Panc1 (cell line): Measurements from ENCODE around the gene ARSG.
"Not testable (repeated sequence)": the region's sequence is repeated elsewhere in the genome, so short reads cannot be mapped to it uniquely, and the experiment has no call there.

ENCODE experiments used
- CTCF ChIP-seq: fragments of 450-650 bp; IDR thresholded peaks from 2 replicates; pipeline ENCODE4 v1.5.1; 2017; ENCODE audit warnings: mild to moderate bottlenecking
- POLR2AphosphoS5 ChIP-seq: IDR thresholded peaks from 2 replicates; pipeline ENCODE4 v1.6.1; 2012; ENCODE audit warnings: mild to moderate bottlenecking, low read depth, low read length, moderate library complexity
- SIN3A ChIP-seq: IDR thresholded peaks from 2 replicates; pipeline ENCODE4 v1.6.1; 2012; ENCODE audit warnings: low read depth, mild to moderate bottlenecking, low read length, moderate library complexity, borderline replicate concordance; ENCODE audit not compliant: insufficient read depth
- TF ChIP-seq, protein P1 (sequence below), 2 experiments: IDR thresholded peaks; 2 replicates each; pipeline ENCODE4 v1.6.1; 2011 to 2012; ENCODE audit warnings: low read depth in 2 of 2, control low read depth in 1 of 2, low read length in 1 of 2, mild to moderate bottlenecking in 1 of 2, moderate library complexity in 1 of 2; ENCODE audit not compliant: insufficient read depth in 1 of 2

DNA sequence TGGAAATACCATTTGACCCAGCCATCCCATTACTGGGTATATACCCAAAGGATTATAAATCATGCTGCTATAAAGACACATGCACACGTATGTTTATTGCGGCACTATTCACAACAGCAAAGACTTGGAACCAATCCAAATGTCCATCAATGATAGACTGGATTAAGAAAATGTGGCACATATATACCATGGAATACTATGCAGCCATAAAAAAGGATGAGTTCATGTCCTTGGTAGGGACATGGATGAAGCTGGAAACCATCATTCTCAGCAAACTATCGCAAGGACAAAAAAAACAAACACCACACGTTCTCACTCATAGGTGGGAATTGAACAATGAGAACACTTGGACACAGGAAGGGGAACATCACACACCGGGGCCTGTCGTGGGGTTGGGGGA, 9.3 kb upstream of the ARSG start:
- TF ChIP-seq CTCF, POLR2AphosphoS5, SIN3A: not testable (repeated sequence)
- TF ChIP-seq, protein P1, sequence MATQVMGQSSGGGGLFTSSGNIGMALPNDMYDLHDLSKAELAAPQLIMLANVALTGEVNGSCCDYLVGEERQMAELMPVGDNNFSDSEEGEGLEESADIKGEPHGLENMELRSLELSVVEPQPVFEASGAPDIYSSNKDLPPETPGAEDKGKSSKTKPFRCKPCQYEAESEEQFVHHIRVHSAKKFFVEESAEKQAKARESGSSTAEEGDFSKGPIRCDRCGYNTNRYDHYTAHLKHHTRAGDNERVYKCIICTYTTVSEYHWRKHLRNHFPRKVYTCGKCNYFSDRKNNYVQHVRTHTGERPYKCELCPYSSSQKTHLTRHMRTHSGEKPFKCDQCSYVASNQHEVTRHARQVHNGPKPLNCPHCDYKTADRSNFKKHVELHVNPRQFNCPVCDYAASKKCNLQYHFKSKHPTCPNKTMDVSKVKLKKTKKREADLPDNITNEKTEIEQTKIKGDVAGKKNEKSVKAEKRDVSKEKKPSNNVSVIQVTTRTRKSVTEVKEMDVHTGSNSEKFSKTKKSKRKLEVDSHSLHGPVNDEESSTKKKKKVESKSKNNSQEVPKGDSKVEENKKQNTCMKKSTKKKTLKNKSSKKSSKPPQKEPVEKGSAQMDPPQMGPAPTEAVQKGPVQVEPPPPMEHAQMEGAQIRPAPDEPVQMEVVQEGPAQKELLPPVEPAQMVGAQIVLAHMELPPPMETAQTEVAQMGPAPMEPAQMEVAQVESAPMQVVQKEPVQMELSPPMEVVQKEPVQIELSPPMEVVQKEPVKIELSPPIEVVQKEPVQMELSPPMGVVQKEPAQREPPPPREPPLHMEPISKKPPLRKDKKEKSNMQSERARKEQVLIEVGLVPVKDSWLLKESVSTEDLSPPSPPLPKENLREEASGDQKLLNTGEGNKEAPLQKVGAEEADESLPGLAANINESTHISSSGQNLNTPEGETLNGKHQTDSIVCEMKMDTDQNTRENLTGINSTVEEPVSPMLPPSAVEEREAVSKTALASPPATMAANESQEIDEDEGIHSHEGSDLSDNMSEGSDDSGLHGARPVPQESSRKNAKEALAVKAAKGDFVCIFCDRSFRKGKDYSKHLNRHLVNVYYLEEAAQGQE (IDR thresholded peaks at IDR 0.05; ENCODE audit: insufficient read depth in 1 of 2, low read depth in 2 of 2, low read length in 1 of 2), result not testable (repeated sequence)
